Activated CD4-positive, alpha-beta memory T cell treated with anti-CD3 and anti-CD28 coated beads, Interleukin-2, amount 10 ng/mL, durations not matched to agents 7 days and 5 days (primary cell): ENCODE data around the gene KAT6B. TPM values are rescaled to one million over a fixed set of nuclear protein-coding genes. Genes with fewer than 3 reads are reported as not detected.

Experiments
- CTCF ChIA-PET: fragments of 350-600 bp; sonication (Branson Sonifier 250); formaldehyde crosslinking; loops from one replicate; lab custom pipeline; 2021; ENCODE audit warnings: antibody characterized with exemption, inconsistent platforms; lab: Charles Lee
- POLR2A ChIA-PET: fragments of 350-600 bp; sonication (Branson Sonifier 250); formaldehyde crosslinking; loops from one replicate; lab custom pipeline; 2021; ENCODE audit warnings: antibody characterized with exemption; lab: Charles Lee
- DNase-seq: peaks from one replicate; pipeline ENCODE4 v3.0.0-alpha.2; 2020
- H3K27ac Mint-ChIP-seq: one replicate; pipeline ENCODE4 v1.8.0; 2021; ENCODE audit warnings: mild to moderate bottlenecking, mixed read lengths
- H3K27me3 Mint-ChIP-seq: one replicate; pipeline ENCODE4 v1.8.0; 2021; ENCODE audit warnings: mixed read lengths
- H3K36me3 Mint-ChIP-seq: one replicate; pipeline ENCODE4 v1.8.0; 2021; ENCODE audit warnings: low read depth, mixed read lengths
- H3K4me1 Mint-ChIP-seq: one replicate; pipeline ENCODE4 v1.8.0; 2021; ENCODE audit warnings: mixed read lengths
- H3K4me3 Mint-ChIP-seq: one replicate; pipeline ENCODE4 v1.8.0; 2021; ENCODE audit warnings: mild to moderate bottlenecking, mixed read lengths
- H3K9me3 Mint-ChIP-seq: one replicate; pipeline ENCODE4 v1.8.0; 2021; ENCODE audit warnings: mixed read lengths
- total RNA-seq, 2 experiments: library from RNA; stranded (reverse); gene quantifications; one replicate each; pipeline ENCODE4 v1.2.3, GENCODE V29; 2021

The KAT6B gene
- total RNA-seq, 2 experiments from 2014 or later, result 20.2 to 21.8 TPM

GRCh38 chr10:74825371-74826141 lies 844 bp upstream of the KAT6B start:
- CTCF ChIA-PET, result interaction anchor here (0.6 to 2.6 kb wide), 5 partner anchors 87 to 614 kb away, joined by 3 to 9 read pairs (median 3); no protein-coding TSS in a partner anchor
- Mint-ChIP-seq H3K27me3 (no peaks in the 10 kb centered on the region), H3K27ac (peak overlapping the region; percentile 94), H3K4me1 (peaks cover 51% of the 10 kb centered on the region), H3K9me3 (no peaks in the 10 kb centered on the region), H3K36me3 (peaks cover 5% of the 10 kb centered on the region), H3K4me3 (peak overlapping the region; percentile 81)
- peak; percentile 58 for DNase-seq
- POLR2A ChIA-PET, result interaction anchor here (0.7 to 1.6 kb wide), 9 partner anchors 86 to 409 kb away, joined by 3 to 7 read pairs (median 4); partner anchors contain the start of genes COMTD1 and SAMD8

- peaks cover 5% of the 10 kb centered on the region for H3K36me3 Mint-ChIP-seq
- peak overlapping the region; percentile 63 for H3K27ac Mint-ChIP-seq
- H3K9me3 Mint-ChIP-seq, result no peaks in the 10 kb centered on the region
- peak overlapping the region; percentile 81 for H3K4me3 Mint-ChIP-seq
- peaks cover 47% of the 10 kb centered on the region for H3K4me1 Mint-ChIP-seq
- ChIA-PET CTCF (interaction anchor here (1.3 to 2.6 kb wide), 2 partner anchors 88 to 193 kb away, joined by 8 to 9 read pairs; no protein-coding TSS in a partner anchor), POLR2A (interaction anchor here (0.7 to 1.3 kb wide), 7 partner anchors 14 to 408 kb away, joined by 3 to 7 read pairs (median 3); partner anchors contain the start of genes COMTD1 and SAMD8)
- no peak for DNase-seq
- H3K27me3 Mint-ChIP-seq, result no peaks in the 10 kb centered on the region
Observed at GRCh38 chr10:74827045-74827441, 643 bp downstream of the KAT6B start.

GRCh38 chr10:74827694-74828093 lies 1.3 kb downstream of the KAT6B start:
- no peak for DNase-seq
- Mint-ChIP-seq H3K27me3 (no peaks in the 10 kb centered on the region), H3K4me3 (peak overlapping the region; percentile 81), H3K4me1 (peaks cover 41% of the 10 kb centered on the region), H3K27ac (peak overlapping the region; percentile 63), H3K36me3 (peaks cover 5% of the 10 kb centered on the region), H3K9me3 (no peaks in the 10 kb centered on the region)
- ChIA-PET CTCF (interaction anchor here (2.6 kb wide), 1 partner anchor 89 kb away, joined by 8 read pairs; no protein-coding TSS in a partner anchor), POLR2A (interaction anchor here (1.0 to 1.1 kb wide), 3 partner anchors 19 to 284 kb away, joined by 3 read pairs; partner anchors contain the start of gene SAMD8)

GRCh38 chr10:74828946-74829345 lies 2.5 kb downstream of the KAT6B start:
- Mint-ChIP-seq H3K9me3 (no peaks in the 10 kb centered on the region), H3K4me1 (peaks cover 28% of the 10 kb centered on the region), H3K4me3 (no peak overlapping the region), H3K36me3 (peaks cover 5% of the 10 kb centered on the region), H3K27ac (no peak overlapping the region), H3K27me3 (no peaks in the 10 kb centered on the region)
- no peak for DNase-seq
- CTCF ChIA-PET, result no interaction called here
- POLR2A ChIA-PET, result no interaction called here

- Mint-ChIP-seq H3K27ac (no peak overlapping the region), H3K9me3 (no peaks in the 10 kb centered on the region), H3K27me3 (no peaks in the 10 kb centered on the region), H3K4me3 (no peak overlapping the region), H3K36me3 (peaks cover 9% of the 10 kb centered on the region), H3K4me1 (peaks cover 22% of the 10 kb centered on the region)
- no peak for DNase-seq
- ChIA-PET CTCF (interaction anchor here (1.3 kb wide), 1 partner anchor 92 kb away, joined by 3 read pairs; no protein-coding TSS in a partner anchor), POLR2A (no interaction called here)
Observed at GRCh38 chr10:74831518-74832120, 5.2 kb downstream of the KAT6B start.

GRCh38 chr10:74835963-74836362 lies 9.6 kb downstream of the KAT6B start:
- Mint-ChIP-seq H3K9me3 (no peaks in the 10 kb centered on the region), H3K27ac (no peak overlapping the region), H3K36me3 (peaks cover 16% of the 10 kb centered on the region), H3K4me1 (peaks cover 6% of the 10 kb centered on the region), H3K4me3 (no peak overlapping the region), H3K27me3 (no peaks in the 10 kb centered on the region)
- no peak for DNase-seq
- CTCF ChIA-PET, result interaction anchor here (0.6 kb wide), 1 partner anchor 862 kb away, joined by 4 read pairs; no protein-coding TSS in a partner anchor
- POLR2A ChIA-PET, result no interaction called here

GRCh38 chr10:74836877-74837276 lies 10.5 kb downstream of the KAT6B start:
- Mint-ChIP-seq H3K27me3 (no peaks in the 10 kb centered on the region), H3K27ac (no peak overlapping the region), H3K36me3 (peaks cover 20% of the 10 kb centered on the region), H3K4me3 (no peak overlapping the region), H3K4me1 (peaks cover 6% of the 10 kb centered on the region), H3K9me3 (no peaks in the 10 kb centered on the region)
- POLR2A ChIA-PET, result no interaction called here
- CTCF ChIA-PET, result interaction anchor here (0.6 kb wide), 1 partner anchor 863 kb away, joined by 4 read pairs; no protein-coding TSS in a partner anchor
- no peak for DNase-seq

- H3K27me3 Mint-ChIP-seq, result no peaks in the 10 kb centered on the region
- CTCF ChIA-PET, result no interaction called here
- no peak overlapping the region for H3K27ac Mint-ChIP-seq
- POLR2A ChIA-PET, result no interaction called here
- H3K4me1 Mint-ChIP-seq, result peaks cover 6% of the 10 kb centered on the region
- no peak overlapping the region for H3K4me3 Mint-ChIP-seq
- peaks cover 25% of the 10 kb centered on the region for H3K36me3 Mint-ChIP-seq
- no peaks in the 10 kb centered on the region for H3K9me3 Mint-ChIP-seq
- DNase-seq, result no peak
Observed at GRCh38 chr10:74837743-74838142, 11.3 kb downstream of the KAT6B start.

- Mint-ChIP-seq H3K36me3 (peaks cover 36% of the 10 kb centered on the region), H3K27ac (no peak overlapping the region), H3K9me3 (no peaks in the 10 kb centered on the region), H3K4me3 (no peak overlapping the region), H3K4me1 (peaks cover 6% of the 10 kb centered on the region), H3K27me3 (no peaks in the 10 kb centered on the region)
- no peak for DNase-seq
- ChIA-PET POLR2A (no interaction called here), CTCF (no interaction called here)
Observed at GRCh38 chr10:74839708-74840107, 13.3 kb downstream of the KAT6B start.

GRCh38 chr10:74841265-74841973 lies 15.0 kb downstream of the KAT6B start:
- no peak overlapping the region for H3K4me3 Mint-ChIP-seq
- ChIA-PET CTCF (interaction anchor here (1.2 kb wide), 1 partner anchor 148 kb away, joined by 3 read pairs; no protein-coding TSS in a partner anchor), POLR2A (interaction anchor here (0.6 to 1.0 kb wide), 2 partner anchors 11 to 14 kb away, joined by 3 to 4 read pairs; no protein-coding TSS in a partner anchor)
- H3K4me1 Mint-ChIP-seq, result peaks cover 3% of the 10 kb centered on the region
- H3K27ac Mint-ChIP-seq, result no peak overlapping the region
- no peaks in the 10 kb centered on the region for H3K27me3 Mint-ChIP-seq
- DNase-seq, result no peak
- H3K36me3 Mint-ChIP-seq, result peaks cover 32% of the 10 kb centered on the region
- no peaks in the 10 kb centered on the region for H3K9me3 Mint-ChIP-seq

GRCh38 chr10:74842301-74842954 lies 16.0 kb downstream of the KAT6B start:
- no peaks in the 10 kb centered on the region for H3K27me3 Mint-ChIP-seq
- H3K27ac Mint-ChIP-seq, result no peak overlapping the region
- H3K36me3 Mint-ChIP-seq, result peaks cover 35% of the 10 kb centered on the region
- H3K4me1 Mint-ChIP-seq, result peaks cover 3% of the 10 kb centered on the region
- ChIA-PET POLR2A (no interaction called here), CTCF (interaction anchor here (0.6 kb wide), 1 partner anchor 612 kb away, joined by 3 read pairs; no protein-coding TSS in a partner anchor)
- no peak for DNase-seq
- no peak overlapping the region for H3K4me3 Mint-ChIP-seq
- no peaks in the 10 kb centered on the region for H3K9me3 Mint-ChIP-seq

- Mint-ChIP-seq H3K27me3 (no peaks in the 10 kb centered on the region), H3K9me3 (no peaks in the 10 kb centered on the region), H3K36me3 (peaks cover 19% of the 10 kb centered on the region), H3K4me1 (no peaks in the 10 kb centered on the region), H3K4me3 (no peak overlapping the region), H3K27ac (no peak overlapping the region)
- no peak for DNase-seq
- POLR2A ChIA-PET, result interaction anchor here (0.9 kb wide), 1 partner anchor 19 kb away, joined by 3 read pairs; no protein-coding TSS in a partner anchor
- CTCF ChIA-PET, result no interaction called here
Observed at GRCh38 chr10:74846958-74847357, 20.6 kb downstream of the KAT6B start.
